Kidney (tissue), 14 donors: ENCODE data around the gene CADPS. TPM values are rescaled to one million over a fixed set of nuclear protein-coding genes. Genes with fewer than 3 reads are reported as not detected.

Experiments
- DNase-seq, 5 donors: peaks; one replicate each; pipeline ENCODE4 v3.0.0-alpha.2; 2013 to 2020
- FAIRE-seq: peaks from 2 replicates; lab custom pipeline; 2012; peaks lifted over from hg19 to GRCh38; lab: Jason Lieb, UNC
- H3K27ac ChIP-seq, 2 donors: one replicate each; pipeline ENCODE4 v1.7.0; 2013; ENCODE audit warnings: low read depth in 2 of 2, low read length in 2 of 2, inconsistent platforms in 1 of 2
- H3K27me3 ChIP-seq: one replicate; pipeline ENCODE4 v1.7.1; 2013; ENCODE audit warnings: low read length, inconsistent platforms; ENCODE audit not compliant: control insufficient read depth, insufficient read depth
- H3K36me3 ChIP-seq, 3 donors: one replicate each; pipeline versions ENCODE4 v1.7.0 to v1.7.1; 2013; ENCODE audit warnings: low read length in 3 of 3, control low read depth in 1 of 3, inconsistent platforms in 1 of 3; ENCODE audit not compliant: insufficient read depth in 3 of 3, control insufficient read depth in 2 of 3
- H3K4me1 ChIP-seq, 3 donors: one replicate each; pipeline versions ENCODE4 v1.7.0 to v1.7.1; 2013; ENCODE audit warnings: low read length in 3 of 3, inconsistent platforms in 1 of 3, low read depth in 1 of 3; ENCODE audit not compliant: control insufficient read depth in 2 of 3, insufficient read depth in 2 of 3
- H3K4me3 ChIP-seq, 3 donors: one replicate each; pipeline versions ENCODE4 v1.7.0 to v1.8.1; 2013; ENCODE audit warnings: low read length in 3 of 3, control low read depth in 1 of 3, inconsistent platforms in 1 of 3
- H3K9ac ChIP-seq, 3 donors: one replicate each; pipeline versions ENCODE4 v1.7.0 to v1.7.1; 2013; ENCODE audit warnings: low read length in 3 of 3, control low read depth in 1 of 3, inconsistent platforms in 1 of 3
- H3K9me3 ChIP-seq, 3 donors: one replicate each; pipeline versions ENCODE4 v1.7.0 to v1.7.1; 2013; ENCODE audit warnings: low read length in 3 of 3, control low read depth in 1 of 3, inconsistent platforms in 1 of 3; ENCODE audit not compliant: control insufficient read depth in 2 of 3, insufficient read depth in 1 of 3
- intact Hi-C: fragments of 100-400 bp; cut with DNase I; formaldehyde crosslinking; loops from one replicate; pipeline ENCODE4 v1.11.1; 2022
- polyA plus RNA-seq: library from polyadenylated mRNA; stranded (reverse); fragments of 350-450 nt; fragmentation: Illumina TruSeq; extraction: RNeasy Lipid Tissue Mini Kit (QIAGEN cat#74804); gene quantifications from one replicate; pipeline ENCODE4 v1.2.3, GENCODE V29; 2014; ENCODE audit warnings: low read depth, low replicate concordance; ENCODE audit not compliant: insufficient read depth
- total RNA-seq: library from RNA; stranded (reverse); fragmentation: NEBNext Ultra II Directional; extraction: Animal tissue kit (Norgen Biotek cat#: 25700); gene quantifications from one replicate; pipeline ENCODE4 v1.2.1, GENCODE V29; 2021
- TF ChIP-seq, protein P1 (sequence below): IDR thresholded peaks from 3 replicates; pipeline ENCODE4 v1.5.1; 2012; ENCODE audit warnings: mild to moderate bottlenecking, moderate library complexity, borderline replicate concordance; ENCODE audit not compliant: insufficient read depth; ENCODE audit errors: extremely low read depth
- donor health status: control.
- donor health status: control.
- donor health status: control.
- donor health status: control.
- donor health status: control.
- donor health status: DM: yes; HTN: yes; CAD: no.
- donor health status: Normal renal cell carcinoma (clear cell type).

CADPS gene
- total and polyA plus RNA-seq, 2 donors from 2014 or later: 0.98 TPM; not detected in 1

DNA sequence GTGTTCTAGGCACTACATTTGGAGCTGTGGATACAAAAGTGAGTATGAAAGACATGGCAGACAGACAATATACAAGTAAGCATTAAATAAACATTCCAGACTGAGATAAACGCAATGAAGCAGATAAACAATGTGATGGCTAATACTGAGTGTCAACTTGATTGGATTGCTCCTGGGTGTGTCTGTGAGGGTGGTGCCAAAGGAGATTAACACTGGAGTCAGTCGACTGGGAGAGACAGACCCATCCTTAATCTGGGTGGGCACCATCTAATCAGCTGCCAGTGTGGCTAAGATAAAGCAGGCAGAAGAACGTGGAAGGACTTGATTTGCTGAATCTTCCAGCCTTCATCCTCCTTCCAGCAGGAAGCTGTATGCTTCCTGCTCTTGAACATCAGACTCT is 77.2 kb downstream of the CADPS start:
- Histone ChIP-seq H3K9ac (no peak overlapping the region), H3K4me3 (no peak overlapping the region), H3K4me1 (no peaks in the 10 kb centered on the region), H3K27ac (no peak overlapping the region), H3K36me3 (no peaks in the 10 kb centered on the region), H3K27me3 (no peaks in the 10 kb centered on the region), H3K9me3 (no peaks in the 10 kb centered on the region)
- TF ChIP-seq, protein P1, sequence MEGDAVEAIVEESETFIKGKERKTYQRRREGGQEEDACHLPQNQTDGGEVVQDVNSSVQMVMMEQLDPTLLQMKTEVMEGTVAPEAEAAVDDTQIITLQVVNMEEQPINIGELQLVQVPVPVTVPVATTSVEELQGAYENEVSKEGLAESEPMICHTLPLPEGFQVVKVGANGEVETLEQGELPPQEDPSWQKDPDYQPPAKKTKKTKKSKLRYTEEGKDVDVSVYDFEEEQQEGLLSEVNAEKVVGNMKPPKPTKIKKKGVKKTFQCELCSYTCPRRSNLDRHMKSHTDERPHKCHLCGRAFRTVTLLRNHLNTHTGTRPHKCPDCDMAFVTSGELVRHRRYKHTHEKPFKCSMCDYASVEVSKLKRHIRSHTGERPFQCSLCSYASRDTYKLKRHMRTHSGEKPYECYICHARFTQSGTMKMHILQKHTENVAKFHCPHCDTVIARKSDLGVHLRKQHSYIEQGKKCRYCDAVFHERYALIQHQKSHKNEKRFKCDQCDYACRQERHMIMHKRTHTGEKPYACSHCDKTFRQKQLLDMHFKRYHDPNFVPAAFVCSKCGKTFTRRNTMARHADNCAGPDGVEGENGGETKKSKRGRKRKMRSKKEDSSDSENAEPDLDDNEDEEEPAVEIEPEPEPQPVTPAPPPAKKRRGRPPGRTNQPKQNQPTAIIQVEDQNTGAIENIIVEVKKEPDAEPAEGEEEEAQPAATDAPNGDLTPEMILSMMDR: no peak
- FAIRE-seq: no peak
- DNase-seq: no peak
- intact Hi-C loops: no loop called here

DNA sequence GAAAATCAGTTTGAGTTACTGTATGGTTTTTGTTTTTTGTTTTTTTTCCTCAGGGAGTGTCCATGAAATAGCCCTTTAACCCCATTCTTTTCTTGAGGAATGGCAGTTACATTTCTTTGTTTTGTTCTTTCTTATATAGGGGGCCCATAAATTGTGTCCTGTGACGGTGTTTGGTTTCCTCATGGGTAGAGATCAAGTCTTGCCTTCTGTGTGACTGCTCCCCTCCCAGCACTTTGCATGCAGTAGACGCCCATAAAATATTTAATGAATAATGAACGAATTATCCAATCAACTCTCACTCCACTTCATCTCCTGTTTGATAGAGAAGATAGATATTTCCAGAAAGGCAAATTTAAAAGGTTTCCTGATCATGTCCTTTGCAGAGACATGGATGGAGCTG is 78.1 kb downstream of the CADPS start:
- TF ChIP-seq, protein P1: no peak
- no peak overlapping the region for H3K4me3 ChIP-seq
- H3K36me3 ChIP-seq: no peaks in the 10 kb centered on the region
- H3K9ac ChIP-seq: no peak overlapping the region
- H3K9me3 ChIP-seq: no peaks in the 10 kb centered on the region
- intact Hi-C loops: no loop called here
- H3K4me1 ChIP-seq: no peaks in the 10 kb centered on the region
- no peak overlapping the region for H3K27ac ChIP-seq
- no peak for FAIRE-seq
- no peak for DNase-seq
- no peaks in the 10 kb centered on the region for H3K27me3 ChIP-seq

- H3K4me3 ChIP-seq: no peak overlapping the region
- FAIRE-seq: no peak
- intact Hi-C loops: no loop called here
- H3K36me3 ChIP-seq: no peaks in the 10 kb centered on the region
- no peaks in the 10 kb centered on the region for H3K27me3 ChIP-seq
- H3K27ac ChIP-seq: no peak overlapping the region
- no peak for DNase-seq
- H3K9me3 ChIP-seq: no peaks in the 10 kb centered on the region
- TF ChIP-seq, protein P1: no peak
- no peaks in the 10 kb centered on the region for H3K4me1 ChIP-seq
- H3K9ac ChIP-seq: no peak overlapping the region
These were observed 79.1 kb downstream of the CADPS start for GRCh38 chr3:62795978-62796657.

DNA sequence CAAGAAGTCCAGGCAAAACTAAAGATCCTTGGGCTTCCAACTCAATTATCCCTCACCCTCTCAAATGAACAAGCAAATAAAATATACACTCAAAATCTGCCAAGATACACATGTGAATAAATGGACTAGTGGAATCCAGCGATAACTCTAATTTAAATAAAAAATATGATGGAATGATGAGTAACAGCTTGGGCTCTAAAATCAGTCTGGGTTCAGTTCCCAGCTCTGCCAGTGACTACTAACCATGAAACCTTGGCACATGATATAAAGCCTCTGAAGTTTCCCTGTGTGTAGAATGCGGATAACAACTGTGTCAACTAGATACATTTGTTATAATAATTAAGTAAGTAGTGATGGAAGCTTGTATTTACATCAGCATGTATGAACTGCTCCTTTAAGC is 81.3 kb downstream of the CADPS start:
- intact Hi-C loops: no loop called here
- H3K9ac ChIP-seq: no peak overlapping the region
- H3K27me3 ChIP-seq: no peaks in the 10 kb centered on the region
- H3K4me1 ChIP-seq: no peaks in the 10 kb centered on the region
- no peak overlapping the region for H3K27ac ChIP-seq
- no peaks in the 10 kb centered on the region for H3K36me3 ChIP-seq
- no peaks in the 10 kb centered on the region for H3K9me3 ChIP-seq
- TF ChIP-seq, protein P1: no peak
- H3K4me3 ChIP-seq: no peak overlapping the region
- no peak for DNase-seq
- FAIRE-seq: no peak
